DMS114 treated with DMSO at 0.1 percent for 48 hours (cell line): Measurements from ENCODE around the gene TDRD12.
"Not testable (repeated sequence)": the region's sequence is repeated elsewhere in the genome, so short reads cannot be mapped to it uniquely, and the experiment has no call there.

Experiments
- DNase-seq: peaks from one replicate; lab custom pipeline; 2025; ENCODE audit not compliant: unreplicated experiment; lab: John Stamatoyannopoulos, UW

The TDRD12 gene

DNA sequence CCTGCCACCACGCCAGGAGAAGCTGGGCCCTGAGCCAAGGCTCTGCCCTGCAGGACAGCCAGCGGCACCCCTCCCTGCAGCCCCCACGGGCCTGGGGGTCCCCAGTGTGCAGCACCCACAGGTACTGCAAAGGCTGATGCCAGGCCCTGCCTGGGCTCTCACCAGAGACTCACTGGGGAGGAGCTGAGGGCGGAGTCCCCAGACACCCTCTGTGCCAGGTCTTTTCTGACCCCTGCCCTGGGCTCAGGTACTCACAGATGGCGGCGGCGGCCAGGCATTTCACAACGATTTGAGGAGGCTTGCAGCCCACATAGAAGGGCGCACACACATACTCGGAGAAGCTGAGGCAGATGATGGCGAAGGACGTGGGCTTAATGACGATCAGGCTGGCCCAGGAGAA lies 144.3 kb downstream of the TDRD12 start:
- DNase-seq = no peak

DNA sequence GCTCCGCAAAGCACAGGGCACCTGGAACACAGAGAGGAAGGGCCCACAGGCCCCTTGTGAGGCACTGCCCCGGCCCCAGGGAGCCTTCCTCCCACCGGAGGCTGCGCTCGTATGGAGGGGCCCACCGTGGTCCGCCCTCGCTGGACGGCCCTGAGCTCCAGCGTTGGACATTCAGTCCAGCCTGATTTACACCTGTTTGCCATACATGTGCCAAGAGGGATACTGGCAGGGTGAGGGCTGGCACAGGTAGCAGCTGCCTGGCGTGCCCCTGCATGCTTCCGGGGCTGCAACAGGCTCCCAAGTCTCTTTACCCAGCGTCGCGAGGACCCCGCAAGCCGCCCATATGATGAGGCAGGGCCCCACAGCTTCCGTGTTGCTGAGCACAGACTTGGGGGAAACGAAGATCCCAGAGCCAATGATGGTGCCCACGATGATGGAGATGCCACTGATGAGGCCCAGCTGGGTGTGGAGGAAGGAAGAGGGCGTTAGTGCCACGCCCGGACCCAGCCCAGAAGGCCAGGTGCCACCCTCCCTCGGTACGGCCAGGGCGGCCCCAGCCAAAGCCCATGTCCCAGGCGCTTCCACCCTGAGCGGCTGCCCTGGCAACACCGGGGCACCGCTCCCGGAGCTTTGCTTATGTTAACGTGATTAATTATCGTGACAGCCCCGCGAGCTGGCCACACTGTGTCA lies 144.9 kb downstream of the TDRD12 start:
- DNase-seq = no peak

DNA sequence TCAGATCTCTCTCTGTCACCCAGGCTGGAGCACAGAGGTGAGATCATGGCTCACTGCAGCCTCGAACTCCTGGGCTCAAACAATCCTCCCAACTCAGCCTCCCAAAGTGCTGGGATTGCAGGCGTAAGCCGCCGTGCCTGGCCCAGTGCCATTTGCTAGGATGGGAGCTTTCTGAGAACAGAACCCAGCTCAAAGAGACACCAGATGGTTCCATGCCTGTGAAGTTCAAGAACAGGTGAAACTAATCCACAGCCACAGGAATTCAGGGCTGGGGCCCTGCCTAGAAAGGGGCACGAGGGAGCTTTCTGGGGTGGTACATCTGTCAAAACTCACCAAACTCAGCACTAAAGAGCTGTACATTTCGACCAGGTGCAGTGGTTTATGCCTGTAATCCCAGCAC lies 145.8 kb downstream of the TDRD12 start:
- DNase-seq = no peak

DNA sequence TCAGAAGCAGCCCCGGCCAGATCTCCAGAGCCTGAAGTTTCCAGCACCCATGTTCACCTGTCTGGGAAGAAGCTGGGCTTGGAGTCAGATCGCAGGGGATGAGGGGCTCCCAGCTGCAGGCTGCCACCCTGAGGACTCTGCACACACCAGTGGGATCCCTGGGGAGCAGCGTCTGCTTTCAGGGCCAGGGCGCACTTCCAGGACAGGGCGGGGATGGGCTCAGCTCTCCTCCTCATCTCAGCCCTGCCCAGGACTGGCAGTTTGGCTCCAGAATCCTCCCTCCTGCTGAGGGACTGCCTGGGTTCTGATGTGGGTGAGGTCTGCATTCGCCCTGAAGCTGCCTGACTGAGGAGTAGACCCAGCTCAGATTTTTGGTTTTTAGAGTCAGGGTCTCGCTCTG lies 146.5 kb downstream of the TDRD12 start:
- no peak for DNase-seq

DNA sequence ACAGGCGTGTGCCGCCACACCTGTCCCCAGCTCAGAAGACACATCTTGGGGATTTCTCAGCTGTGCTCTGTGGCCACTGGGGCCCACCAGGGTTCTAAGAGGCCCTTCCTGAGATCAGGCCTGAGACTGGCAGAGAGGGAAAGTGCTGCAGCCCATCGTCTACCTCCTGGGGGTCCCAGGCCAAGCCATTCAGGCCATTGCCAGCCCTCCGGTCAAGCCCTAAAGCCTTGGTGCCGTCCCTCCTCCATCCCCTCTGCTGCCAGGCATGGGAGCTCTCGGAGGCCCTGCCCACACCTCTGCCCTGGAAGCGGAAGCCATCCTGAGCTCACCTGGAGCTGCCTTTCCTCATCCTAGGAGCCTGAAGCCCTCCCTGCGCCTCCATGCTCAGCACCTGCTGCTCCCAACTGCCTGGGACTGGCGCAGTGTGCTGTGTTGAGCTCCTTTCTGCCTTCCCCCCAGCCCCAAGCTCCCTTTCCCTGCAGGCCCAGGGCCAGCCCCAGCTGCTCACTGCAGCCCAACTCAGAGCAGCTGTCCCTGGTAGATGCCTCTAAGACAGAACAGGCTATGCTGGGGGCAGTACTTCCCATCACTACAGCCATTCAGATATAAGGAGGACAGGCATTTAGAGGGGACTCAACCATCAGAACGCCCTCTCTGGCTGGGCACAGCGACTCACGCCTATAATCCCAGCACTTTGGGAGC lies 147.1 kb downstream of the TDRD12 start:
- no peak for DNase-seq

DNA sequence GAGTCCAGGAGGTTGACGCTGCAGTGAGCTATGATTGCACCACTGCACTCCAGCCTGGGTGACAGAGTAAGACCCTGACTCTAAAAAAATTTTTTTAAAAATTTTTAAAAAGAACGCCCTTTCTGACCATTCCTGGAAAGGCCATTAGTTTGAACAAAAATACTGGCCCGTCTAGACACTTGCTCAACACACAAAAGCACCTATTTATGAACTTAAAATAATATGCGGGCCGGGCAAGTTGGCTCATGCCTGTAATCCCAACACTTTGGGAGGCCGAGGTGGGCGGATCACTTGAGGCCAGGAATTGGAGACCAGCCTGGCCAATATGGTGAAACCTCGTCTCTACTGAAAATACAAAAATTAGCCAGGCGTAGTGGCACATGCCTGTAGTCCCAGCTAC lies 147.9 kb downstream of the TDRD12 start:
- DNase-seq = not testable (repeated sequence)

DNA sequence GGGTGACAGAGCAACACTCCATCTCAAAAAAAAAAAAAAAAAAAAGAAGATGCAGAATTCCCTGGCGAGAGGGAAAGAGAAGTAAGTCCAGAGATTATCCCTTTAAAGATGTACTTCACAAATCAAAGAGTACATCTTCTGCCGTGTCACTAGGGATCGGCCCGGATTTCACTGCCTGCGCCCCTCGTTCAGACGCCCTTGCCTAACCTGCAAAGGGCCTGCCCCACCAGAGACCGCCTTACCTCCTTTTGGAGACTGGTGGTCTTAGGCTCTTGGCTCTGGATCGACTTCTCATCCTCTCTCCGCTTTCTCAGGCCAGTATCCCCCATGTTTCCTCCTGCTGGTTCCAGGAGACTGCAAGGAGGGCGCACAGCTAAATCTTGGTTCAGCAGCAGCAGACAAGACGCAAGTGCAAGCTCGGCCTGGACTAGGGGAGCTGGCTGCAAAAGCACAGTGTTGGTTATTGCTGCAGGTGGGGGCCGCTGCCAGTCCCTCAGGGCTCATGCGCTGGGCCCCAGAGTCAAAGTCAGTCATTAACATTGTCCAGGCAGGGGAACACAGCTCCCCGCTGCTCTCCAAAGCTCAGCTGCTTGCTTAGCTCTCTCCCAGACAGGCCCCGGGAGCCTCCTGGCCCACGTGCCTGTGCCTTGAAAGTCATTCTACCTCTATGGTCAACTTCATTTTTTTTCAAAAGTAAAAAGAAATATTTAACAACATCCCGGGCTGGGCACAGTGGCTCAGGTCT lies 148.8 kb downstream of the TDRD12 start:
- no peak for DNase-seq

DNA sequence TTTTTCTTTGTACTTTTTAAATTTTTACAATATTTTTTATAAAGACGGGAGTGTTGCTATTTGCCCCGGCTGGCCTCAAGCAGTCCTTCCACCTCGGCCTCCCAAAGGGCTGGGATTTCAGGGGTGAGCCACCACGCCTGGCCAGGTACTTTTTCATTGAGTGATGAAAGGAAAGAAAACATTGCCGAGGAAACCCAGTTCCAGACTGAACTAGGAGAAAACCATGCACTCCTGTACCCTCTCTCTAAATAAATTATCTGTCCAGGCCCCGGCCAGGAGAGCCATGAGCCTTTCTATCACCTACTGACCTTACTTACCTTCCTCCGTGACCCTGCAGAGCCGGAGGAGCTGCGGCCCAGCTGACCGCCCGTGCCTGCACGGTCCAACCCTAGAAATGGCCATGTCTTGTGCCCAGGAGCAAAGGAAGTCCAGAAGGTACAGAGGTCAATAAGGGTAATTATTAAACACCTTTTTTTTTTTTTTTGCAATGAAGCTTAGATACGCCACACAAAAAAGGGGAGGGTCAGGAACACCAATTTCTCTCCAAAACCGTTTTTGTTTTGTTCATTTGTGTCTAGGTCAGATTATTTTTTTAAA lies 149.9 kb downstream of the TDRD12 start, which contains the start of gene SLC7A9:
Gene SLC7A9, minus strand, starts transcription at position 399 of the 597 bp plus-strand sequence. CDS start 1,233 bp downstream, outside the sequence.
- DNase-seq = no peak

DNA sequence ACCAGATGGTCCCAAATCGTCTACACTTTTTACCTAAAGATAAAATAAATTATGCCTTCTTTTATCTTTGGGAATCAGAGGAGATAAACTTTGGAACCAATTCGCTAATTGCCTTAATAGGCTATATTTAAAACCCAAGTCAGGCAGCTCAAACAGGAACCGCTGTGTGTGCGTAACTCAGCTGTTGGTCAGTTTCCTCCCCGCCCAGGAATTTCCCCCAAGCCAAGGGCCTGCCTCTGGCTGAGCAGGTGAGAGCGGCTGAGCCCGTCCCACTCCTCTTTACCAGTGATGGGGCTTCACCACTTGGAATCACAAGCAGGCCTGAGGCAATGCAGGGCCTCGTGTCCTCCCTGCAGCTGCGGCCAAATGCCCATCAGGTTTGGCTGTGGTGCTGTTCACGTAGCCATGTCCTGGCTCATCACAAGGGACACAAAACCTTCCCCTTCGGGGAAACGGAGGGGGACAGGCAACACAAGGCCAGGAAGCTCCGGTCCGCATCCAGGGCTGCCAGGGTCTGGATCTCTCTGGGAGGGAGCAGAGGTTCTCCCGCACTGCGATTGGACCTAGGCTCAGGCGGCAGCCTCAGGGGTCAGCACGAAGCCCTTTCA lies 150.5 kb downstream of the TDRD12 start:
- DNase-seq = no peak

DNA sequence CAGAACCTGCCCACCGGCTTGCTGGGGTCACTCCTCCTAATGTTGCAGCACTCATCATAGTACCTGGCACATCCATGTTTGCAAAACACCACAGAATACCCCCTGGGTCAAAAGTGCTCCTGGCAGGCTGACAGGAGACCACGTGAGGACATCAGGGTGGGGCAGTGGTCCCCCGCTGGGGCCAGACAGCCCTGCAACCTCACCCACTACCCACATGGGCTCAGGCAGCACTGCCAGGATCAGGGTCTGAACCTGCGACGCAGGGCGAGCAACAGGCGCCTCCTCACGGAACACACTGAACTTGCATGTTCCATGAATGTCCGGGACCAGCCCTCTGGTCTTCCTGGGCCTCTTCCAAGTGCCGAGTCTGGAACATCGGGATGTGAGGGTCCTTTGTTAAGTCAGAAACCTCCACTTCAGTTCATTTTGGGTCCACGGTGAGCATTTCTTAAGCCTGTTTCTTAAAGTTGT lies 151.4 kb downstream of the TDRD12 start:
- no peak for DNase-seq

DNA sequence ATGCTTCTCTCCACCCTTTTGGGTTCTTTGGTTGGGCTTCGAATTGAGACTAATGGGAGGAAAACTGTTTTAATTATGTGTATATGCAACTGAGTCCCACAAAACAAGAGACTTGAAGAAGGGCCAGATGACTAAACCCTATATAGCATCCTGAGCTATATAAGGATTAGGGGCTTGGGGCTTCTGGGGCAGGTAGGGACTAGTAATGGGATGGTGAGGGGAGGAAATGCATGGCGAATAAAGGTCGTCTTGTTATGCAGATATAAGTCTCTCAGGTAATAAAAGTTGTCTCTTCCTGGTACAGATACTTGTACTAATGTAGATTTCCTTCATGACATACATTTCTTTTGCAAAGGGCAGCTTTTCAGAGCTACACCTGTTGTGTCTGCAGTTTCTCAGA lies 152.8 kb downstream of the TDRD12 start:
- no peak for DNase-seq

DNA sequence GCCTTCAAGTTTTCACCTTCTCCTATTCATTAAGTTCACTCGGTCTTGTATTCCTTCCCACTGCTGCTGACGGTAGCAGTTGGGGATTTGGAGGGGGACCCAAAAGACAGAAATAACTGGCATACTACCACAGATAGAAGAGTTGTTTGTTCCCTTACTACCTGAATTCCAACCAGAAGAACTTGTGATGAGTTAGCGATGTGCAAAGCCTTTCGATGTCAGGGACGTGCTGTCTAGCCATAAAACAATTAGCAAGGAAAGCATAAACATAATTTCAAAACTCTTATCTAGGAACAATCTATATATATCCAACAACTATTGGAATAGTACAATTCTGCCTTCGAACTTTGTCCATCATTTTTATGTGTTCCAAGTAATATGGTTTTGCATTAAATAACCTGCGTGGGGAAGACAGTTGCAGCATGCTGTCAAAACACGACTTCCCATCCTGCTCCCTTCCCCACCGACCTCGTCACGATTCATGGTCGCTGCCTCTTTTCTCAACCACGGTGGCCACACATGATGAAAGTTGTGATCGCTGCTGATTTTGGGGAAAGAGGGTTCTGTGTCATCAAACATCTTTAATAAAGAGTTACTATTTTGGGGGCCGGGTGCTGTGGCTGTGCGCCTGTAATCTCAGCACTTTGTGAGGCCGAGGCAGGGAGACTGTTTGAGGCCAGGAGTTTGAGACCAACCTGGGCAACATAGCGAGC lies 153.8 kb downstream of the TDRD12 start:
- no peak for DNase-seq

DNA sequence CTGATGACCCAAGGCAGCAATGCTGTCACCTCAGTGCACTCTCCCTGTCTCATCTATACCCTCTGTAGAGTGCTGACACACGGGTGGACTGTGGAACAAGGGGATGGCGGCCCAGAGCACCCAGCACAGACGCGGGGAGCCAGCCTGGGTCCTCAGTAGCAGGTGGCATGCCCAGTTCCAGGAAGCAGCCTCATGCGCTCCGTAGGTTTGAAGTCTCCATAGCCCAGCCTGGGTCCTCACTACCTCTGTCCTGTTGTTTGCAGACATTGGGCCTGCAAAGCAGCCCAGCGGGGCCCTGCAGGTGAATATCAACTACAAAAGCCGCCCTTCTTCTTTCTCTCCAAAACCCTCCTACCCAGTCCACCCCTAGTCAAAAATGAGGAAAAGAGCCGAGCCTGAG lies 155.0 kb downstream of the TDRD12 start:
- no peak for DNase-seq

DNA sequence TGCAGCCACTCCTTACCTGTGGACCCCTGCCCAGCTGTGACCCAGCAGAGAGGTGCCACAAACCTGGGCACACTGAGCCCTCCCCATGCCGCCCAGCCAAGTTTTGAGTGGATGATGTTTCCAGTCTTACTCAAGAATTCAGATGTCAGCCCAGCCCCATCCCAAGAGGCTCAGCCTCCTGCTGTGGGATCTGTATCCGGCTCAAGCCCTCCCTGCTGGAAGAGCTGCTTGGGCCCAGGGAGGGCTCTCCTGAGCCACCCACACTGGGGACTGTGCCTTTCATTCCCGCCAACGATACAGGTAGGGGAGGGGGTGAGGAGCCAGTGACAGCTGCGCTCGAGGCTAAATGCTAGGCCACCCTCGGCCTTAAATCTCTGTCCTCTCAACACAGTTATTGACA lies 155.9 kb downstream of the TDRD12 start:
- DNase-seq = no peak

DNA sequence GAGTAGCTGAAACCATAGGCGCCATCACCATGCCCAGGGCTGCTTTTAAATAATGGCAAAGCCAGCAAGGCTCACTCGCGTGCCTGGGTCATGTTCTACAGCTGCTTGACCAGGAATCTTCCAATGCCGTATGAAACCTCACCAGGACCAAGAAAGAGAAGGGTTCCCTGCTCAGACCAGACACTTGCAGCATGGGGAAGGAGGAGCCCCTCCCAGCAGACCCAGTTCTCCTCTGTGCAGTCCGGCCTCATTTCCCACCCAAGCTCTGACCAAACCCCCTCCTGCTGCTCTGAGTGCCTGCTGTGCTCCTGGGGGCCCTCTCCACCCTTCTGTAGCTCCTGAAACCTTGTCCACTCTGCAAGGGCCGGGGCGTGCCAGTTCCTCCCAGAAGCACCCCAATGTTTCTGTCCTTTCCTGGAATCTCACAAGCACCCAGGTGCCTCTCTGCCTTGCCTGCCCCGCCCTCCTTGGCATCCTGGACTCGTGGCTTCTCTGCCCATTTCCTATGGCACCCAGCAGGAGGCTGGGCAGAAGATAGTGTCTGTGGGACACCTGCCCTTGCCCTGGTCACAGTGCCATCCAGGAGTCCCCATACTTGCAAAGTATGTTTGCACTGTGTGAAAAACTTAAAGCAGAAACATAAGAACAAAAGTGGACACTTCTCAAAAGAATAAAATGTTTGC lies 156.8 kb downstream of the TDRD12 start:
- DNase-seq = no peak

DNA sequence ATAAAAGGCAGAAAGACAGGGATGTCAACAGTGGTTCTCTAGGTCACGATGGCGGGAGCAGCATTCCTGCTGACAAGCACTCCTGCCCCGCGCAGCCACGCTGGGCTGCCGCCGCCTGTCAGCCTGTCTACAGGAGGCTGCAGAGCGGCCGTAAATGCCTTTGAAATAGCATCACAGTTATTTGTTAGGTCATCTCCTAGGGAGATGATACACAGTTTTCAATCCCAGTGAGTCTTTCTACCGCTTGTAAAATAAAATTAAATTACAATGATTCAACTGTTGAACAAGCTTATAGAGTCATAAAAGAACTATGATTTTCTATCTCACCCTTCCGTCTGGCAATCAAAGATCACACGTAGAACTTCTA lies 157.3 kb downstream of the TDRD12 start:
- no peak for DNase-seq
